Caco-2 (cell line): ENCODE measurements around the gene UNC5B. TPM values are rescaled to one million over a fixed set of nuclear protein-coding genes. Genes with fewer than 3 reads are reported as not detected.

Experiments
- BruUV-seq: library from RNA; stranded (reverse); fragments of 400-500 nt; replicated peaks from 2 replicates; lab custom pipeline; 2021; lab: Mats Ljungman, UMichigan
- CTCF ChIA-PET: fragments of 300-600 bp; sonication (Branson Sonifier 250); formaldehyde crosslinking; loops from one replicate; lab custom pipeline; 2022; ENCODE audit warnings: antibody characterized with exemption; lab: Charles Lee
- POLR2A ChIA-PET: fragments of 300-600 bp; sonication (Branson Sonifier 250); formaldehyde crosslinking; loops from one replicate; lab custom pipeline; 2022; ENCODE audit warnings: antibody characterized with exemption; lab: Charles Lee
- DNase-seq, 2 experiments: peaks; one replicate each; pipeline versions ENCODE4 v3.0.0 to v3.0.0-alpha.2; 2020 to 2022
- H3K27me3 ChIP-seq: replicated peaks from 2 replicates; pipeline ENCODE4 v1.6.0; 2011; ENCODE audit warnings: low read length; ENCODE audit not compliant: control insufficient read depth, insufficient read depth
- H3K36me3 ChIP-seq: 2 replicates; pipeline ENCODE4 v1.5.1; 2011; ENCODE audit warnings: low read length; ENCODE audit not compliant: control insufficient read depth, insufficient read depth
- H3K4me1 ChIP-seq: fragments of 250-450 bp; sonication (Bioruptor Pico); 2 replicates; pipeline ENCODE4 v1.5.1; 2020; ENCODE audit warnings: mild to moderate bottlenecking
- H3K4me3 ChIP-seq: 2 replicates; pipeline ENCODE4 v1.5.1; 2011; ENCODE audit warnings: low read depth, mild to moderate bottlenecking, control low read depth, low read length
- H3K9me3 ChIP-seq: fragments of 250-450 bp; sonication (Bioruptor Pico); 2 replicates; pipeline ENCODE4 v1.5.1; 2020; ENCODE audit warnings: mild to moderate bottlenecking, moderate library complexity
- H3K27ac Mint-ChIP-seq: one replicate; pipeline ENCODE4 v1.8.0; 2022; ENCODE audit warnings: mixed read lengths; ENCODE audit not compliant: unreplicated experiment
- H3K27me3 Mint-ChIP-seq: one replicate; pipeline ENCODE4 v1.8.0; 2022; ENCODE audit warnings: mixed read lengths; ENCODE audit not compliant: insufficient read depth, unreplicated experiment
- H3K36me3 Mint-ChIP-seq: one replicate; pipeline ENCODE4 v1.8.0; 2022; ENCODE audit warnings: mild to moderate bottlenecking, mixed read lengths; ENCODE audit not compliant: insufficient read depth, unreplicated experiment
- H3K4me1 Mint-ChIP-seq: one replicate; pipeline ENCODE4 v1.8.0; 2022; ENCODE audit warnings: low read depth, mixed read lengths; ENCODE audit not compliant: unreplicated experiment
- H3K4me3 Mint-ChIP-seq: one replicate; pipeline ENCODE4 v1.8.0; 2022; ENCODE audit warnings: mild to moderate bottlenecking, moderate library complexity, mixed read lengths; ENCODE audit not compliant: unreplicated experiment
- H3K9me3 Mint-ChIP-seq: one replicate; pipeline ENCODE4 v1.8.0; 2022; ENCODE audit warnings: mixed read lengths; ENCODE audit not compliant: unreplicated experiment
- intact Hi-C: fragments of 100-400 bp; cut with micrococcal nuclease; formaldehyde crosslinking; loops from one replicate; pipeline ENCODE4 v1.10.0; 2022; ENCODE audit not compliant: unreplicated experiment
- total RNA-seq: library from RNA; stranded (reverse); gene quantifications from 2 replicates; pipeline ENCODE4 v1.2.3, GENCODE V29; 2022
- TF ChIP-seq, protein P1 (sequence below), 2 experiments: fragments of 200-600 bp in 1 of 2; IDR thresholded peaks; 1 replicate in 1 of 2; 2 replicates in 1 of 2; pipeline versions ENCODE4 v1.5.1 to v1.8.0; 2011 to 2022; ENCODE audit warnings: antibody characterized with exemption in 1 of 2, control low read depth in 1 of 2, inconsistent platforms in 1 of 2, low read depth in 1 of 2, low read length in 1 of 2, mild to moderate bottlenecking in 1 of 2, moderate library complexity in 1 of 2; ENCODE audit not compliant: insufficient read depth in 1 of 2, severe bottlenecking in 1 of 2, unreplicated experiment in 1 of 2

Gene UNC5B
- total RNA-seq, 1 experiment from 2014 or later, result 22.4 TPM

DNA sequence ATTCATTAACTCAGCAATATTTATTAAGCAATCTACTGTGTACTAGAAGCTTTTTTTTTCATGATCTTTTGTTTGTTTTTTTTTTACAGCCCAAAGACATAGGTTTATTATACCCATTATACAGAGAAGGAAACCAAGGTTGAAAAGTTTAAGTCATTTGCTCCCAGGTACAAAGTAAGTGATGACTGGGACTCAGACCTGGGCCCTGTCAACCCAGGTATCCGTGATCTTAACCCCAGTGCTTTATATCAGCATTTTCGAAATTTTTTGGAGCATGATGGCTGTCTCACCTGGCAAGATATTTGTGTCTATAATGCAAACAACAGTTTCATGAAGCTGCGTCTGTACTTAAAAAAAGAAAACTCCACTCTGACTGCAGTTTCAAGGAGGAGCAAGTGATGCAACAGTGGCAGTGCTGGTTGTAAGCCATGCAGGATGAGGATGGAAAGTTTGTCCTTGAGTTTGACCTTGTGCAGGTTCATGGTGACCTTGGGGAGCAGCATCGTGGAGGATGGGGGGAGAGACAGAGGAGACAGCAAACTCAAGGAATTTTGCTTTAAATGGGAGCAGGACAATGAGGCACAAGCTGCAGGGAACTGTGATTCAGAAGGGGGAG, 118.5 kb downstream of the UNC5B start:
- no peaks in the 10 kb centered on the region for H3K36me3 ChIP-seq
- ChIA-PET POLR2A (no interaction called here), CTCF (interaction anchor here (0.9 kb wide), 1 partner anchor 11 kb away, joined by 3 read pairs; no protein-coding TSS in a partner anchor)
- Mint-ChIP-seq H3K4me3 (no peak overlapping the region), H3K27me3 (no peaks in the 10 kb centered on the region), H3K36me3 (no peaks in the 10 kb centered on the region), H3K27ac (no peak overlapping the region), H3K9me3 (no peaks in the 10 kb centered on the region), H3K4me1 (peaks cover 25% of the 10 kb centered on the region)
- DNase-seq, result no peak
- H3K9me3 ChIP-seq, result no peaks in the 10 kb centered on the region
- H3K4me1 ChIP-seq, result peaks cover 28% of the 10 kb centered on the region
- H3K4me3 ChIP-seq, result no peak overlapping the region
- TF ChIP-seq, protein P1, sequence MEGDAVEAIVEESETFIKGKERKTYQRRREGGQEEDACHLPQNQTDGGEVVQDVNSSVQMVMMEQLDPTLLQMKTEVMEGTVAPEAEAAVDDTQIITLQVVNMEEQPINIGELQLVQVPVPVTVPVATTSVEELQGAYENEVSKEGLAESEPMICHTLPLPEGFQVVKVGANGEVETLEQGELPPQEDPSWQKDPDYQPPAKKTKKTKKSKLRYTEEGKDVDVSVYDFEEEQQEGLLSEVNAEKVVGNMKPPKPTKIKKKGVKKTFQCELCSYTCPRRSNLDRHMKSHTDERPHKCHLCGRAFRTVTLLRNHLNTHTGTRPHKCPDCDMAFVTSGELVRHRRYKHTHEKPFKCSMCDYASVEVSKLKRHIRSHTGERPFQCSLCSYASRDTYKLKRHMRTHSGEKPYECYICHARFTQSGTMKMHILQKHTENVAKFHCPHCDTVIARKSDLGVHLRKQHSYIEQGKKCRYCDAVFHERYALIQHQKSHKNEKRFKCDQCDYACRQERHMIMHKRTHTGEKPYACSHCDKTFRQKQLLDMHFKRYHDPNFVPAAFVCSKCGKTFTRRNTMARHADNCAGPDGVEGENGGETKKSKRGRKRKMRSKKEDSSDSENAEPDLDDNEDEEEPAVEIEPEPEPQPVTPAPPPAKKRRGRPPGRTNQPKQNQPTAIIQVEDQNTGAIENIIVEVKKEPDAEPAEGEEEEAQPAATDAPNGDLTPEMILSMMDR (IDR thresholded peaks at IDR 0.05; ENCODE audit: insufficient read depth in 1 of 2, low read depth in 1 of 2, low read length in 1 of 2, severe bottlenecking in 1 of 2, unreplicated experiment in 1 of 2), result no peak
- intact Hi-C loops, result no loop called here
- no TSS peak for BruUV-seq
- no peaks in the 10 kb centered on the region for H3K27me3 ChIP-seq

DNA sequence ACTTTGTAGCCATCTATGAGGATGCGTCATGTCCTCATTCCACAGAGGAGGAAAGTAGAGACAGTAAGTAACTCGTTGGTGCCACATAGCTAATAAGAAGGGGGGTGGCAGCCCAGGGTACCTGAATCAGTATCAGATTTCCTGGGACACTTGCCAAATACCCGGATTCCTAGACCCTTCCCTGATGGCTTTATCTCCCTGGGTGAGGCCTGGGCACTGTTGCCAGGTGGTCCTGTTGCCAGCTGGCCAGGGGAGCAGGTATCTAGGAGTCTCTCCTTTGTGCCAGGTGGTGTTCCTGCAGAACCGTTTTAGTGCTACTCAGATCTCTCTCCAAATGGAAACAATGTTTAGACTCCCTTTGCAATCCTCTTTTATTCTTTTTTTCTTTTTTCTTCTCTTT, 119.4 kb downstream of the UNC5B start:
- no peaks in the 10 kb centered on the region for H3K9me3 Mint-ChIP-seq
- no peak overlapping the region for H3K4me3 Mint-ChIP-seq
- CTCF ChIA-PET, result interaction anchor here (0.9 kb wide), 1 partner anchor 12 kb away, joined by 3 read pairs; no protein-coding TSS in a partner anchor
- TF ChIP-seq, protein P1 (IDR thresholded peaks at IDR 0.05; ENCODE audit: insufficient read depth in 1 of 2, low read depth in 1 of 2, low read length in 1 of 2, severe bottlenecking in 1 of 2, unreplicated experiment in 1 of 2), result no peak
- no peaks in the 10 kb centered on the region for H3K36me3 Mint-ChIP-seq
- POLR2A ChIA-PET, result no interaction called here
- H3K27ac Mint-ChIP-seq, result no peak overlapping the region
- no TSS peak for BruUV-seq
- no peaks in the 10 kb centered on the region for H3K9me3 ChIP-seq
- peaks cover 37% of the 10 kb centered on the region for H3K4me1 ChIP-seq
- H3K4me3 ChIP-seq, result no peak overlapping the region
- peaks cover 33% of the 10 kb centered on the region for H3K4me1 Mint-ChIP-seq
- H3K27me3 Mint-ChIP-seq, result no peaks in the 10 kb centered on the region
- no peak for DNase-seq
- intact Hi-C loops, result no loop called here
- H3K36me3 ChIP-seq, result no peaks in the 10 kb centered on the region
- H3K27me3 ChIP-seq, result no peaks in the 10 kb centered on the region

DNA sequence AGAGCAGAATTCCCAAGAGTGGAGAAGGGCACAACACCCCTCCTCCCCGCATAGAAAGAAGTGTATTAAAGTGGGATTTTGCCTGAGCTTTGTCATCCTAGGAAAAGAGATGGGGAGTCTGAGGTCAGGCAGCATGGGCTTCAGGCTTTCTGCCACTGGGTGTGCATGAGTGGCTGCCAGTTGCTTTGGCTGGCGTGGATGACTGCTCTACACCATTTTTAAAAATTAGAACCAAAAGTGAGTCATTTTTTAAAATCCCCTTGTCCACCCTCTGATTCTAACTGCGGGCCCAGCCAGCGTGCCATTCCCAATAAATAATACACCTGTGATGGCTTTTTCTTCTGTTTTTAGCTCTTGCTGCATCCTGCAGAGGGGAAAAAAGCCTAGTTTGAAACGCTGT, 120.1 kb downstream of the UNC5B start:
- Histone ChIP-seq H3K4me3 (no peak overlapping the region), H3K4me1 (peaks cover 44% of the 10 kb centered on the region), H3K36me3 (no peaks in the 10 kb centered on the region), H3K27me3 (no peaks in the 10 kb centered on the region), H3K9me3 (no peaks in the 10 kb centered on the region)
- Mint-ChIP-seq H3K4me3 (no peak overlapping the region), H3K27ac (no peak overlapping the region), H3K9me3 (no peaks in the 10 kb centered on the region), H3K27me3 (no peaks in the 10 kb centered on the region), H3K4me1 (peaks cover 36% of the 10 kb centered on the region), H3K36me3 (no peaks in the 10 kb centered on the region)
- DNase-seq, result no peak
- BruUV-seq, result no TSS peak
- ChIA-PET POLR2A (no interaction called here), CTCF (interaction anchor here (0.9 kb wide), 1 partner anchor 13 kb away, joined by 3 read pairs; the partner anchor contains the start of gene SLC29A3)
- intact Hi-C loops, result no loop called here
- TF ChIP-seq, protein P1 (IDR thresholded peaks at IDR 0.05; ENCODE audit: insufficient read depth in 1 of 2, low read depth in 1 of 2, low read length in 1 of 2, severe bottlenecking in 1 of 2, unreplicated experiment in 1 of 2), result no peak
